SK-N-SH (cell line): ENCODE data around the gene MACIR. TPM values are rescaled to one million over a fixed set of nuclear protein-coding genes. Genes with fewer than 3 reads are reported as not detected.

Source experiments
- CTCF ChIA-PET: fragments of 300-600, 350-600 bp; formaldehyde crosslinking; extraction: SDS; loops from one replicate; lab custom pipeline; 2021; lab: Yijun Ruan, JAX
- POLR2A ChIA-PET: fragments of 350-600 bp; sonication (Branson Sonifier 250); formaldehyde crosslinking; extraction: SDS; loops from one replicate; lab custom pipeline; 2020; ENCODE audit warnings: antibody characterized with exemption, inconsistent platforms; lab: Yijun Ruan, JAX
- DNase-seq: peaks from one replicate; pipeline ENCODE4 v3.0.0; 2012
- H2AFZ ChIP-seq: fragments of 200-600 bp; sonication (generic); 2 replicates; pipeline ENCODE4 v1.8.1; 2016; ENCODE audit warnings: antibody characterized with exemption, mild to moderate bottlenecking, low read depth
- H3F3A ChIP-seq: fragments of 200-600 bp; sonication (generic); replicated peaks from 2 replicates; pipeline ENCODE3; 2016; ENCODE audit warnings: antibody characterized with exemption, mild to moderate bottlenecking; ENCODE audit not compliant: insufficient read depth
- H3K27ac ChIP-seq, 2 experiments: fragments of 200-500 bp in 1 of 2; fragments of 200-600 bp in 1 of 2; sonication (Bioruptor generic) in 1 of 2; sonication (generic), shearing (Covaris generic) in 1 of 2; 2 replicates each; pipeline versions ENCODE4 v1.5.1 to v1.6.1; 2014 to 2016; ENCODE audit warnings: low read depth in 2 of 2, inconsistent platforms in 1 of 2, low read length in 1 of 2, mild to moderate bottlenecking in 1 of 2, mixed read lengths in 1 of 2
- H3K27me3 ChIP-seq: fragments of 200-600 bp; sonication (generic), shearing (Covaris generic); 2 replicates; pipeline ENCODE4 v1.6.1; 2016; ENCODE audit warnings: mixed run types; ENCODE audit not compliant: insufficient read depth
- H3K36me3 ChIP-seq, 2 experiments: fragments of 200-500 bp in 1 of 2; fragments of 200-600 bp in 1 of 2; sonication (Bioruptor generic) in 1 of 2; sonication (generic) in 1 of 2; replicated peaks in 1 of 2; 2 replicates each; pipeline versions ENCODE3 to v1.5.1; 2014 to 2016; ENCODE audit warnings: low read length in 1 of 2, mild to moderate bottlenecking in 1 of 2; ENCODE audit not compliant: insufficient read depth in 2 of 2, control insufficient read depth in 1 of 2
- H3K4me1 ChIP-seq, 2 experiments: fragments of 200-500 bp in 1 of 2; fragments of 200-600 bp in 1 of 2; sonication (Bioruptor generic) in 1 of 2; sonication (generic), shearing (Covaris generic) in 1 of 2; 2 replicates each; pipeline versions ENCODE4 v1.5.1 to v1.6.1; 2014 to 2016; ENCODE audit warnings: low read depth in 1 of 2, low read length in 1 of 2, mixed run types in 1 of 2; ENCODE audit not compliant: insufficient read depth in 2 of 2, control insufficient read depth in 1 of 2
- H3K4me2 ChIP-seq: fragments of 200-600 bp; sonication (generic), shearing (Covaris generic); 2 replicates; pipeline ENCODE4 v1.6.1; 2017; ENCODE audit warnings: mixed run types
- H3K4me3 ChIP-seq, 2 experiments: fragments of 200-500 bp in 1 of 2; fragments of 200-600 bp in 1 of 2; sonication (Bioruptor generic) in 1 of 2; sonication (generic), shearing (Covaris generic) in 1 of 2; 2 replicates each; pipeline versions ENCODE4 v1.5.1 to v1.8.1; 2014 to 2016; ENCODE audit warnings: low read depth in 2 of 2, inconsistent platforms in 1 of 2, low read length in 1 of 2, mild to moderate bottlenecking in 1 of 2, mixed read lengths in 1 of 2, moderate library complexity in 1 of 2
- H3K79me2 ChIP-seq: fragments of 200-600 bp; sonication (generic); 2 replicates; pipeline ENCODE4 v1.8.1; 2017; ENCODE audit warnings: mild to moderate bottlenecking; ENCODE audit not compliant: insufficient read depth
- H3K9ac ChIP-seq: fragments of 200-600 bp; sonication (generic); 2 replicates; pipeline ENCODE4 v1.6.1; 2017; ENCODE audit warnings: mixed run types
- H3K9me2 ChIP-seq: fragments of 200-600 bp; sonication (generic); 2 replicates; pipeline ENCODE4 v1.6.1; 2017; ENCODE audit warnings: mixed run types
- H3K9me3 ChIP-seq: fragments of 200-600 bp; sonication (generic); 2 replicates; pipeline ENCODE4 v1.6.1; 2017; ENCODE audit warnings: mixed run types, mild to moderate bottlenecking, moderate library complexity
- H4K20me1 ChIP-seq: fragments of 200-600 bp; sonication (generic); 2 replicates; pipeline ENCODE4 v1.6.1; 2017; ENCODE audit warnings: mild to moderate bottlenecking, mixed run types; ENCODE audit not compliant: insufficient read depth
- CHD2 ChIP-seq: fragments of 150-350 bp; IDR thresholded peaks from 2 replicates; pipeline ENCODE4 v1.6.1; 2018; ENCODE audit warnings: low read length; ENCODE audit not compliant: partially characterized antibody
- FOSL2 ChIP-seq: IDR thresholded peaks from 2 replicates; pipeline ENCODE4 v1.4.0; 2012; ENCODE audit warnings: low read depth, mild to moderate bottlenecking, moderate library complexity, borderline replicate concordance
- FOXJ3 ChIP-seq: sonication (generic); formaldehyde crosslinking; IDR thresholded peaks from 2 replicates; pipeline ENCODE4 v1.5.1; 2020; ENCODE audit warnings: mild to moderate bottlenecking, missing genetic modification reagents
- GATA2 ChIP-seq: sonication (generic); formaldehyde crosslinking; IDR thresholded peaks from 2 replicates; pipeline ENCODE4 v1.5.0; 2020; ENCODE audit warnings: mild to moderate bottlenecking, missing genetic modification reagents
- IRF3 ChIP-seq: fragments of 150-350 bp; IDR thresholded peaks from 2 replicates; pipeline ENCODE4 v1.6.1; 2016; ENCODE audit warnings: mild to moderate bottlenecking, low read depth, low read length
- JUND ChIP-seq: IDR thresholded peaks from 2 replicates; pipeline ENCODE4 v1.4.0; 2012
- MXI1 ChIP-seq: IDR thresholded peaks from 2 replicates; pipeline ENCODE4 v1.6.1; 2012; ENCODE audit warnings: mild to moderate bottlenecking, low read depth, low read length, improper control_type of control experiment
- NFIC ChIP-seq: IDR thresholded peaks from 2 replicates; pipeline ENCODE4 v1.4.0; 2012; ENCODE audit warnings: borderline replicate concordance
- POLR2AphosphoS5 ChIP-seq: IDR thresholded peaks from 2 replicates; pipeline ENCODE4 v1.6.1; 2012; ENCODE audit warnings: low read depth, low read length
- RFX5 ChIP-seq: IDR thresholded peaks from 2 replicates; pipeline ENCODE4 v1.6.1; 2012; ENCODE audit warnings: mild to moderate bottlenecking, improper control_type of control experiment, low read length
- RXRA ChIP-seq: IDR thresholded peaks from 2 replicates; pipeline ENCODE4 v1.4.0; 2012; ENCODE audit warnings: low read depth, mild to moderate bottlenecking, borderline replicate concordance
- SIN3A ChIP-seq: IDR thresholded peaks from 2 replicates; pipeline ENCODE4 v1.6.1; 2012; ENCODE audit warnings: low read depth, mild to moderate bottlenecking, low read length, moderate library complexity, borderline replicate concordance
- TCF12 ChIP-seq: IDR thresholded peaks from 2 replicates; pipeline ENCODE4 v1.4.0; 2012
- USF1 ChIP-seq: IDR thresholded peaks from 2 replicates; pipeline ENCODE4 v1.4.0; 2012; ENCODE audit warnings: low read depth, borderline replicate concordance
- USF2 ChIP-seq: fragments of 150-350 bp; IDR thresholded peaks from 2 replicates; pipeline ENCODE4 v1.6.1; 2017; ENCODE audit warnings: antibody characterized with exemption, low read length, low read depth, borderline replicate concordance
- WGBS: methylation state at CpG from one replicate; pipeline ENCODE4 v1.1.6; 2017; ENCODE audit warnings: low lambda C conversion rate; 5-methylcytosine and 5-hydroxymethylcytosine counted together
- polyA plus RNA-seq, 3 experiments: library from polyadenylated mRNA; depleted of rRNA; stranded (reverse); fragments of >200 nt; gene quantifications; 2 replicates each; pipeline ENCODE4 v1.2.3, GENCODE V29; 2012

Gene MACIR
- polyA plus RNA-seq, 1 of the 3 experiments (the other 2 are of a cell fraction), result 24.7 TPM

- Histone ChIP-seq H3K4me3 (no peak overlapping the region), H3K4me1 (no peaks in the 10 kb centered on the region), H2AFZ (no peak overlapping the region), H3K9me3 (no peaks in the 10 kb centered on the region), H3K9me2 (no peaks in the 10 kb centered on the region), H3K79me2 (no peaks in the 10 kb centered on the region), H3K27ac (no peak overlapping the region), H3K27me3 (no peaks in the 10 kb centered on the region), H4K20me1 (no peaks in the 10 kb centered on the region), H3K36me3 (no peaks in the 10 kb centered on the region), H3F3A (no peaks in the 10 kb centered on the region), H3K9ac (no peak overlapping the region), H3K4me2 (no peak overlapping the region)
- no peak for TF ChIP-seq SIN3A
- no peak for TF ChIP-seq GATA2 (CRISPR knock-in tag)
- no peak for TF ChIP-seq FOXJ3 (CRISPR knock-in tag)
- no peak for TF ChIP-seq RXRA
- TF ChIP-seq IRF3, result no peak
- no peak for TF ChIP-seq USF2
- TF ChIP-seq POLR2AphosphoS5, result no peak
- TF ChIP-seq RFX5, result no peak
- TF ChIP-seq USF1, result no peak
- no peak for TF ChIP-seq MXI1
- TF ChIP-seq FOSL2, result no peak
- ChIA-PET CTCF (interaction anchor here (1.6 kb wide), 1 partner anchor 226 kb away, joined by 5 read pairs; no protein-coding TSS in a partner anchor), POLR2A (no interaction called here)
- no peak for DNase-seq
- 82% methylated on average over 2 of the region's 2 CpGs for WGBS
Observed at GRCh38 chr5:103249068-103249467, 9.5 kb upstream of the MACIR start.

GRCh38 chr5:103254921-103255320 is 3.6 kb upstream of the MACIR start:
- no peaks in the 10 kb centered on the region for H3K36me3 ChIP-seq
- no peak overlapping the region for H3K9ac ChIP-seq
- peaks cover 0 to 3% of the 10 kb centered on the region in 2 experiments; a peak in 1 of 4 replicates for H3K4me1 ChIP-seq
- ChIA-PET CTCF (interaction anchor here (1.0 kb wide), 1 partner anchor 220 kb away, joined by 3 read pairs; no protein-coding TSS in a partner anchor), POLR2A (no interaction called here)
- TF ChIP-seq JUND (no peak), NFIC (no peak), CHD2 (no peak), USF1 (no peak), USF2 (no peak), GATA2 (CRISPR knock-in tag) (no peak), IRF3 (no peak), RFX5 (no peak), TCF12 (no peak)
- WGBS, result 80% methylated on average over 1 of the region's 1 CpG
- no peaks in the 10 kb centered on the region for H3K9me2 ChIP-seq
- H3K27me3 ChIP-seq, result no peaks in the 10 kb centered on the region
- no peak overlapping the region for H3K4me3 ChIP-seq
- peaks cover 20% of the 10 kb centered on the region for H3K79me2 ChIP-seq
- H4K20me1 ChIP-seq, result peaks cover 2% of the 10 kb centered on the region; the same call in 1 of the 2 replicates
- no peak overlapping the region; the same call in 1 of the 2 replicates for H2AFZ ChIP-seq
- no peaks in the 10 kb centered on the region for H3K9me3 ChIP-seq
- DNase-seq, result no peak
- H3K4me2 ChIP-seq, result no peak overlapping the region
- H3K27ac ChIP-seq, result no peak overlapping the region
- H3F3A ChIP-seq, result no peaks in the 10 kb centered on the region
